ENCODE measurements around the gene INS. TPM values are rescaled to one million over a fixed set of nuclear protein-coding genes. Genes with fewer than 3 reads are reported as not detected.

The INS gene
- total and polyA plus RNA-seq, 3 experiments from 2014 or later: not detected

GRCh38 chr11:2189938-2190656, 29.1 kb upstream of the INS start:
- H3K9me3 Mint-ChIP-seq: no peaks in the 10 kb centered on the region
- H3K27ac Mint-ChIP-seq: no peak overlapping the region
- no peak for DNase-seq
- Histone ChIP-seq H3K27ac (ENCODE audit: low read depth, low read length) (no peak overlapping the region), H3K27me3 (ENCODE audit: insufficient read depth, low read length, poor library complexity, severe bottlenecking) (no peaks in the 10 kb centered on the region), H3K9me3 (ENCODE audit: low read length) (no peaks in the 10 kb centered on the region), H3K4me3 (ENCODE audit: low read length) (no peak overlapping the region), H3K36me3 (ENCODE audit: insufficient read depth, low read length) (no peaks in the 10 kb centered on the region), H3K4me1 (ENCODE audit: insufficient read depth, low read length) (peaks cover 6% of the 10 kb centered on the region)
- no peaks in the 10 kb centered on the region for H3K36me3 Mint-ChIP-seq
- ChIA-PET POLR2A (no interaction called here), CTCF (no interaction called here)
- peaks cover 0 to 1% (median 0%) of the 10 kb centered on the region in 3 donors for H3K4me1 Mint-ChIP-seq
- no peak overlapping the region for H3K4me3 Mint-ChIP-seq
- peaks cover 7 to 31% of the 10 kb centered on the region in 2 donors for H3K27me3 Mint-ChIP-seq

- H3K27ac Mint-ChIP-seq: no peak overlapping the region
- Histone ChIP-seq H3K9me3 (ENCODE audit: low read length) (no peaks in the 10 kb centered on the region), H3K4me1 (ENCODE audit: insufficient read depth, low read length) (peaks cover 6% of the 10 kb centered on the region), H3K36me3 (ENCODE audit: insufficient read depth, low read length) (no peaks in the 10 kb centered on the region), H3K27ac (ENCODE audit: low read depth, low read length) (no peak overlapping the region), H3K4me3 (ENCODE audit: low read length) (no peak overlapping the region), H3K27me3 (ENCODE audit: insufficient read depth, low read length, poor library complexity, severe bottlenecking) (no peaks in the 10 kb centered on the region)
- H3K36me3 Mint-ChIP-seq: no peaks in the 10 kb centered on the region
- no peaks in the 10 kb centered on the region for H3K4me1 Mint-ChIP-seq
- POLR2A ChIA-PET: no interaction called here
- DNase-seq: no peak
- CTCF ChIA-PET: no interaction called here
- no peak overlapping the region for H3K4me3 Mint-ChIP-seq
- H3K9me3 Mint-ChIP-seq: no peaks in the 10 kb centered on the region
- H3K27me3 Mint-ChIP-seq: peaks cover 6 to 34% of the 10 kb centered on the region in 2 donors
Observed at GRCh38 chr11:2188745-2189144, 27.7 kb upstream of the INS start.

- Histone ChIP-seq H3K4me3 (ENCODE audit: low read length) (no peak overlapping the region), H3K36me3 (ENCODE audit: insufficient read depth, low read length) (no peaks in the 10 kb centered on the region), H3K9me3 (ENCODE audit: low read length) (no peaks in the 10 kb centered on the region), H3K4me1 (ENCODE audit: insufficient read depth, low read length) (peaks cover 6% of the 10 kb centered on the region), H3K27me3 (ENCODE audit: insufficient read depth, low read length, poor library complexity, severe bottlenecking) (no peaks in the 10 kb centered on the region), H3K27ac (ENCODE audit: low read depth, low read length) (no peak overlapping the region)
- DNase-seq: no peak
- Mint-ChIP-seq H3K4me3 (no peak overlapping the region), H3K27me3 (peaks cover 6 to 34% of the 10 kb centered on the region in 2 donors), H3K27ac (no peak overlapping the region), H3K4me1 (peaks cover 0 to 1% (median 0%) of the 10 kb centered on the region in 3 donors), H3K9me3 (no peaks in the 10 kb centered on the region), H3K36me3 (no peaks in the 10 kb centered on the region)
- CTCF ChIA-PET: interaction anchor here (0.7 to 4.0 kb wide), 5 partner anchors 10 to 238 kb away, joined by 3 to 28 read pairs (median 5); no protein-coding TSS in a partner anchor
- POLR2A ChIA-PET: no interaction called here
Observed at GRCh38 chr11:2187280-2187707, 26.3 kb upstream of the INS start.

- H3K27me3 Mint-ChIP-seq: peaks cover 6 to 33% of the 10 kb centered on the region in 2 donors
- no peak overlapping the region for H3K27ac ChIP-seq (ENCODE audit: low read depth, low read length)
- no peaks in the 10 kb centered on the region for H3K36me3 ChIP-seq (ENCODE audit: insufficient read depth, low read length)
- peak in 3 of 5 donors; percentile 19 to 62 (median 45) for DNase-seq
- no peak overlapping the region for H3K4me3 ChIP-seq (ENCODE audit: low read length)
- H3K9me3 ChIP-seq (ENCODE audit: low read length): no peaks in the 10 kb centered on the region
- peaks cover 0 to 1% (median 0%) of the 10 kb centered on the region in 3 donors for H3K4me1 Mint-ChIP-seq
- CTCF ChIA-PET: interaction anchor here (0.7 to 4.0 kb wide), 9 partner anchors 8 to 238 kb away, joined by 3 to 28 read pairs (median 4); no protein-coding TSS in a partner anchor
- no peak overlapping the region for H3K4me3 Mint-ChIP-seq
- POLR2A ChIA-PET: no interaction called here
- H3K9me3 Mint-ChIP-seq: no peaks in the 10 kb centered on the region
- H3K36me3 Mint-ChIP-seq: no peaks in the 10 kb centered on the region
- H3K27me3 ChIP-seq (ENCODE audit: insufficient read depth, low read length, poor library complexity, severe bottlenecking): no peaks in the 10 kb centered on the region
- peaks cover 6% of the 10 kb centered on the region for H3K4me1 ChIP-seq (ENCODE audit: insufficient read depth, low read length)
- H3K27ac Mint-ChIP-seq: no peak overlapping the region
Observed at GRCh38 chr11:2186669-2187279, 25.8 kb upstream of the INS start.

- Mint-ChIP-seq H3K4me3 (no peak overlapping the region), H3K27ac (no peak overlapping the region), H3K9me3 (no peaks in the 10 kb centered on the region), H3K27me3 (peaks cover 3 to 26% of the 10 kb centered on the region in 2 donors), H3K4me1 (peaks cover 0 to 1% (median 0%) of the 10 kb centered on the region in 3 donors), H3K36me3 (no peaks in the 10 kb centered on the region)
- Histone ChIP-seq H3K4me1 (ENCODE audit: insufficient read depth, low read length) (peaks cover 6% of the 10 kb centered on the region), H3K36me3 (ENCODE audit: insufficient read depth, low read length) (no peaks in the 10 kb centered on the region), H3K9me3 (ENCODE audit: low read length) (no peaks in the 10 kb centered on the region), H3K4me3 (ENCODE audit: low read length) (no peak overlapping the region), H3K27me3 (ENCODE audit: insufficient read depth, low read length, poor library complexity, severe bottlenecking) (no peaks in the 10 kb centered on the region), H3K27ac (ENCODE audit: low read depth, low read length) (no peak overlapping the region)
- no peak for DNase-seq
- ChIA-PET CTCF (interaction anchor here (1.0 to 4.0 kb wide), 4 partner anchors 9 to 240 kb away, joined by 3 to 28 read pairs (median 4); no protein-coding TSS in a partner anchor), POLR2A (no interaction called here)
Observed at GRCh38 chr11:2185324-2186085, 24.5 kb upstream of the INS start.

GRCh38 chr11:2182692-2183474, 21.9 kb upstream of the INS start:
- Histone ChIP-seq H3K27me3 (ENCODE audit: insufficient read depth, low read length, poor library complexity, severe bottlenecking) (no peaks in the 10 kb centered on the region), H3K27ac (ENCODE audit: low read depth, low read length) (no peak overlapping the region), H3K9me3 (ENCODE audit: low read length) (no peaks in the 10 kb centered on the region), H3K4me1 (ENCODE audit: insufficient read depth, low read length) (peaks cover 6% of the 10 kb centered on the region), H3K4me3 (ENCODE audit: low read length) (no peak overlapping the region), H3K36me3 (ENCODE audit: insufficient read depth, low read length) (no peaks in the 10 kb centered on the region)
- no peak for DNase-seq
- Mint-ChIP-seq H3K9me3 (no peaks in the 10 kb centered on the region), H3K36me3 (no peaks in the 10 kb centered on the region), H3K27ac (peak overlapping the region in 1 of 8 donors; percentile 14), H3K27me3 (peaks cover 0 to 13% of the 10 kb centered on the region in 2 donors), H3K4me1 (peaks cover 0 to 1% (median 0%) of the 10 kb centered on the region in 3 donors), H3K4me3 (no peak overlapping the region)
- CTCF ChIA-PET: no interaction called here
- POLR2A ChIA-PET: interaction anchor here (0.6 kb wide), 1 partner anchor 336 kb away, joined by 5 read pairs; no protein-coding TSS in a partner anchor

- H3K36me3 ChIP-seq (ENCODE audit: insufficient read depth, low read length): no peaks in the 10 kb centered on the region
- H3K4me3 Mint-ChIP-seq: no peak overlapping the region
- peaks cover 0 to 13% of the 10 kb centered on the region in 2 donors for H3K27me3 Mint-ChIP-seq
- DNase-seq: no peak
- no peak overlapping the region for H3K4me3 ChIP-seq (ENCODE audit: low read length)
- H3K9me3 Mint-ChIP-seq: no peaks in the 10 kb centered on the region
- H3K4me1 ChIP-seq (ENCODE audit: insufficient read depth, low read length): peaks cover 4% of the 10 kb centered on the region
- POLR2A ChIA-PET: no interaction called here
- CTCF ChIA-PET: no interaction called here
- peaks cover 0 to 1% (median 0%) of the 10 kb centered on the region in 3 donors for H3K4me1 Mint-ChIP-seq
- H3K27ac Mint-ChIP-seq: no peak overlapping the region
- no peak overlapping the region for H3K27ac ChIP-seq (ENCODE audit: low read depth, low read length)
- H3K9me3 ChIP-seq (ENCODE audit: low read length): no peaks in the 10 kb centered on the region
- H3K27me3 ChIP-seq (ENCODE audit: insufficient read depth, low read length, poor library complexity, severe bottlenecking): no peaks in the 10 kb centered on the region
- H3K36me3 Mint-ChIP-seq: no peaks in the 10 kb centered on the region
Observed at GRCh38 chr11:2182075-2182474, 21.1 kb upstream of the INS start.
